Subcutaneous preadipocyte (primary cell): ENCODE measurements around the gene LCN12. TPM values are rescaled to one million over a fixed set of nuclear protein-coding genes. Genes with fewer than 3 reads are reported as not detected.

Experiments used
- total RNA-seq: library from RNA; depleted of rRNA; stranded (reverse); fragments of >200 nt; gene quantifications from 2 replicates; pipeline ENCODE4 v1.2.3, GENCODE V29; 2012

Gene LCN12, protein sequence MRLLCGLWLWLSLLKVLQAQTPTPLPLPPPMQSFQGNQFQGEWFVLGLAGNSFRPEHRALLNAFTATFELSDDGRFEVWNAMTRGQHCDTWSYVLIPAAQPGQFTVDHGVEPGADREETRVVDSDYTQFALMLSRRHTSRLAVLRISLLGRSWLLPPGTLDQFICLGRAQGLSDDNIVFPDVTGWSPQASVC
- total RNA-seq: not detected in 2 replicates

DNA sequence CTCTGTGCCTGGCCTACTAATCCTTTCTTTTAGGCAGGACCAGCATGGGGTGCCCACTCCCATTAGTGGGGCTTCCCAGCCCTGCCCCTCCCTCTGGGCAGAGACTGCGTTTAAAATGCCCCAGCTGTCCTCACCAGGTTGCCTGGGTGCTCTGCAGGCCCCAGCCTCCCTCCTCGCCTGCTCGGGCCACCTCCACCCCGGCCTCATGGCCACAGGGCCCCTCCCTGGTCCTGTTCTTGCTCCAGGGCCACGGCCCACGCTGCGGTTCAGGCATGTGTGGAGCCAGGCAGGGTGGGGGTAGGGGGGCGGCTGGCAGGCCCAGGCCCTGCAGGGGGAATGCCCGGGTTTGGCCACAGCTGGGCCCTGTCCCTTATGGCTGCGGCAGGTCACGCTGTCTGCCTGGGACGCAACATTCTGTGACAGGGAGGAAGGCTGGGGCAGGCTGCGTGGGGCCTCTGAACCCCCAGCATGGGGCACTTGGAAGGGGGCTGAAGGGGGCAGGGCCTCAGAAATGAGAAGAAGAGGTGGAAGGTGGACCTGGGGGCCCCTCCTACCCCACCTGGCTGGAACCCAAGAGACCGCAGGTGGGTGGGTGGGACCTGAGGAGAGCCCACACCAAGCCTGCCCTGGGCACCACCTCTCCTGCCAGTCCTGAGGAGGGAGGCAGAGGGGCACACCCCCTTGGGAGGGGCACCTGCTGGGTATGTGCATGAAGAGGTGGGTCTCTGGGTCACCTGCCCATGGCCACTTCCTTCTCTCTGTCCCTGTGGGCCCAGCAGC, at the start of gene LCN12:
TSS of gene LCN12 (plus strand) at position 733 of the 780 bp plus-strand sequence. CDS start 55 bp downstream, outside the sequence.

DNA sequence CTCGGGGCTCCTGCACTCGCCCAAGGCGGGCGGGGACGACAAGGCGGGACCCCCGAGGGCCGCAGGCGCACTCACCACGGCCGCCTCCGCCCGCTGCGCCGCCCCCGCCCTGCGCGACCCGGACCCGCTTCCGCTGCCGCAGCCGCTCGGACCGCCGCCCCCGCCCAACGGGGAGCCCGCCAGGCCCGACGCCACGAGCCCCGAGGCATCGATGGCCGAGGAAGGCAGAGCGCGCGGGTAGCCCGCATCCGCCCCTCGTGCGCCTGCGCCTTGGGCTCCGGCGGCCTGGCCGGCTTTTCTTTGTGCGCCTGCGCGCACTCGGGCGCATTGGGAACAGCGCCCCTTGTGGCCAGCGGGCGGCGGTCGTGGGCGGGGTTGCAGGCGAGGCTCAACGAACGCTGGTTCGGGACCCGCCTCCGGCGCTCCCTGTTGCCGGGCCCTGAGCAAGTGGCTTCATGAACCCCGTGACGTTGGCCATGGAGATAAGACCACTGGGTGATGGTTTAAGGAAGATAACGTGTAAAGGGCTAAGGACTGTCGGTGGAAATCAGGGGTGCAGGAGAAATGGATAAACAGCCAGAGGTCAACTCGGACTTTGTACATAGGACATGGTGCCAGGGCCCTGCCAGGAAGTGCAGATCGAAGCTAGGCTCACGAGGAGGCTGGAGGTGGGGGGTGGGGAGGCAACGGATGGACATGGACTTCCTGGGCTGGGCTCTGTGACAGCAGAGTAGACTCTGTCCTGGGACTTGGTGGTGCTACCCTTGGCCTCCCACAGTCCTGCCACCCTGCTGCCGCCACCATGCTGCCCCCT, 7.3 kb upstream of the LCN12 start, which contains the start of the genes C8G and FBXW5:
TSS of gene C8G (plus strand) at position 725 of the 814 bp plus-strand sequence. CDS start at position 803, 78 bp downstream.
TSS of gene FBXW5 (minus strand) at position 220 of the 814 bp plus-strand sequence. CDS start 655 bp downstream, outside the sequence.

DNA sequence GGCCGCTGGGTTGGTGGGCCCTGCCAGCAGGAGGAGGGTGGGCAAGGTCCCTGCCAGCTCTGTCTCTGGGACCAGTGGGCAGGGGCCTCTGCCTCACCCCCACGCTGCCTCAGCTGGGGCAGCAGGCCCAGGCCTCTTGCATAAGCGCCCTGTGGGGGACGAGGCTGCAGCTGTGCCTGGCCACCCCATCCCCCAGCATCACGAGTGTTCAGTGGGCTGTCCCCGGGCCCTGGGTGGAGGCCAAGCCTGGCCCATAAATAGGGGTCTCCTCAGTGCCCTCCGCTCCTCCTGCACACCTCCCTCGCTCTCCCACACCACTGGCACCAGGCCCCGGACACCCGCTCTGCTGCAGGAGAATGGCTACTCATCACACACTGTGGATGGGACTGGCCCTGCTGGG, 25.1 kb downstream of the LCN12 start, which contains the start of gene PTGDS:
TSS of gene PTGDS (plus strand) at position 282 of the 400 bp plus-strand sequence. CDS start at position 357, 75 bp downstream.

DNA sequence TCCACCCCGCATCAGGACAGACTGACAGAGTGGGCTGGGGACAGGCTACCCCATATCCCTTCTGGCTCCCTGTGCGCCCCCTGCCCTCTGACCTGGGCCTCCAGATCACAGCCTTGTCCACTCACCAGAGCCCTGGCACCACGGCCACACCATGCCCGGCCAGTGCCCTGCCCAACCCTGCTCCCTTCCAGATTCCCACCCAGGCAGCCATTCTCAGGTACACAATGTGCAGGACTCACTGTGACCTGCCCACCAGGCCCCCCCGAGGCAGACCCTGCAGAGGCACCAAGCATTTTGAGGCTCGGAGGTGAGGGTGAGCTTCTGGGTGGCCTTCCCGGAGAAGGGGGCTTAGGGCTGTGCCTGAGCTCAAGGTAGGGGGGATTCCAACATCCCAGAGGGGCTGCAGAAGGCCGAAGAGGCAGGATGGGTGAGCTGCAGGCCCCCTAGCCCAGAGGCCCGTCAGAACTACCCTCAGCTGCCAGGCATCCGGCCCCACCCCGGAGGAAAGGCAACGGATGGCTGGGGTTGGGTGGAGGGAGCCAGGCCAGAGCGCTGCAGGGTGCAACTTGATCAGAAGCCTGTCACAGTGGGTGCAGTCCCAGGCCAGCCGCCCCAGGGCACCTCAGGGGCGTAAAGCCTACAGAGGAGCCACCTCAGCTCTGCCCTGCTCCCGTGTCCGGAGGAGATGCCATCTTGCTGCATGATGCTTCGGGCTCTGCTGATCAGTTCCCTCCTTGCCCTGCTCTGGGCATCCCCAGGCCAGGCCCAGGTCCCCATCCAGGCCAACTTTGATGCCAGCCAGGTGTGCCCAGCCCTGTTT, 30.4 kb downstream of the LCN12 start, which contains the start of gene LCNL1:
TSS of gene LCNL1 (plus strand) at position 762 of the 820 bp plus-strand sequence. CDS start 594 bp downstream, outside the sequence.

DNA sequence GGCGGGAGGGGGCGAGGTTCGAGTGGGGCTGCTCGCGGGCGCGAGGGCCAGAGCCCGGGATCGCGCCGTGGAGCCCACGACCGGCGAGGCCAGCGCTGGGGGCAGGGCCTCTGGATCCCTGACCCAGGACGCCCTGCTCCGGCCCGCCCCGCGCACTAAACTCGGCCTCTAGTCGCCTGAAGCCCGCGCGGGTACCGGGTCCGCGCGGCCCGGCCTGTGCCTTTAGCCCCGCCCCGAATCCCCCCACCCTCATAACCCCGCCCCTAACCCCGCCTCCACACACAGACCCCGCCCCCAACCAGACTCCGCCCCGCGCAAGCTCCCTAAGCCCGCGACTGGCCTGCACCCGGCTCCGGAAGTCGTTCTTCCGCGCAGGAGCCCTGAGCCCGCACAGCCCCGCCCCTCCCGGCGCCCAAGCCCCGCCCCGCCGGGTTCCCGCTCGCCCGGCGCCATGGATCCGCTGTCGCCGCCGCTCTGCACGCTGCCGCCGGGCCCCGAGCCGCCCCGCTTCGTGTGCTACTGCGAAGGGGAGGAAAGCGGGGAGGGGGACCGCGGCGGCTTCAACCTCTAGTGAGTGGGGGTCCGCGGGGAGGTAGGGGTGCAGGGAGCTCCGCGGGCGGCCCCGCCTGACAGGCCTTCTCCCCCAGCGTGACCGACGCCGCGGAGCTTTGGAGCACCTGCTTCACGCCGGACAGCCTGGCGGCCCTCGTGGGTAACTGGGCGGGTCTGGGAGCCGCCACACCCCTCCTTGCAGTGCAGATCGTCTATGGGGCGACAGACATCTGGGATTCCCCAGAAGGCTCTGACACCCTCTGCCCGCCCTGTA, 40.1 kb downstream of the LCN12 start, which contains the start of gene PAXX:
TSS of gene PAXX (plus strand) at position 430 of the 826 bp plus-strand sequence. CDS start at position 452, 22 bp downstream.

DNA sequence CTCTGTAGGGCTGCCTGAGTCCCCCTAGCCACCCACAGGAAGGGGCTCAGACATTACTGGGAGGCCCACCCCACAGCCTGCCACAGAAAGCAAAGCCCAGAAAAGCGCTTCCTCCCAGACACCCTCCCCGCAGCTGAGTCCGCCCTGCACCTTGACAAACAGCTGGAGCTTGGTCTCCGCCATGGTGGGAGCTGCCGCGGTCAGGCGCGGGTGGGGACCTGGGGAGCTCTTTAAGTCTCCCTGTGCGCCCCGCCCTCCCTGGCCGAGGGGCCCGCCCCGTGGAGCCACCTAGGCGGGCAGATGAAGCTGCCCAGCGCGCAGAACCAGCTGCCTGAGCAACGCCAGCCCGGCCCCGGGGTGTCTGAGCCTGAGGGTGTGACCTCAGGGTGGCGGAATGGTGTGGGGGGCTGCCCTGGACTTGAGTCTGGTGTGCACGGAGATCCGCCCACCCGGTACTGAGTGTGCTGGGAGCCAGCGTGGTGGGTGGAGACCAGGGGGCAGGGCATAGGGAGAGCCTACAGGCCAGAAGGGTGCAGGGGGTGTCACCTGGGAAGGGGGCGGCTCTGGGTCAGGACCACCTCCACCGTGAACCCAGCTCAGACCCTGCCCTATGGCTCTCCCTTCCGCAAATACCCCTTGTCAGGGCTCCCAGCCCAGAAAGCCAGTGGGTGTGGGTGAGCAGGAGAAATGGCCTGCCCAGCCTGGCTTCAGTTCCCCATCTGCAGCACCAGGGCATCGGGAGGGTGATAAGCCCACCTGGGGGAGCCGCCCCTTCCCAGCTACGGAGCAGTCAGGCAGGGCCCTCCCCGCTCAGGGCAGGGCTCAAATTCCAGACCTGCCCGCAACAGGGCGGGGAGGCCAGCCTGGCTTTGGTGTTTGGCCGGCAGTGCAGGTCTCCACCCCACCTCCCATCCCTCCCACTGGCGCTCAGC, 44.6 kb downstream of the LCN12 start, which contains the start of gene CLIC3:
TSS of gene CLIC3 (minus strand) at position 208 of the 932 bp plus-strand sequence. CDS start at position 183, 25 bp downstream.

Other genes with a start within 250 kb of the LCN12 start
- under 0.01 TPM in 1 of 2 replicates, not detected in the other for gene DIPK1B, start 239.7 kb upstream of the LCN12 start, total RNA-seq
- under 0.01 TPM in 1 of 2 replicates, not detected in the other for gene LCN10, start 209.3 kb upstream of the LCN12 start, total RNA-seq
- gene LCN6, start 203.7 kb upstream of the LCN12 start, total RNA-seq: not detected in 2 replicates
- not detected in 2 replicates for gene LCN8, start 194.0 kb upstream of the LCN12 start, total RNA-seq
- not detected in 2 replicates for gene LCN15, start 187.8 kb upstream of the LCN12 start, total RNA-seq
- gene TMEM141, start 160.9 kb upstream of the LCN12 start, total RNA-seq: 31.3 and 40.8 TPM in 2 replicates
- gene CCDC183, start 155.9 kb upstream of the LCN12 start, total RNA-seq: 0.20 and 0.37 TPM in 2 replicates
- gene RABL6, start 144.3 kb upstream of the LCN12 start, total RNA-seq: 44.5 and 80.5 TPM in 2 replicates
- gene AJM1, start 109.8 kb upstream of the LCN12 start, total RNA-seq: 0.73 and 0.98 TPM in 2 replicates
- gene PHPT1, start 102.9 kb upstream of the LCN12 start, total RNA-seq: 44.0 and 77.5 TPM in 2 replicates
- gene MAMDC4, start 99.9 kb upstream of the LCN12 start, total RNA-seq: 0.73 and 1.8 TPM in 2 replicates
- gene EDF1, start 86.0 kb upstream of the LCN12 start, total RNA-seq: 107 and 187 TPM in 2 replicates
- gene TRAF2, start 65.8 kb upstream of the LCN12 start, total RNA-seq: 9.2 and 10.8 TPM in 2 replicates
- 125 TPM in 2 replicates for gene FBXW5, start 7.5 kb upstream of the LCN12 start, total RNA-seq
- gene C8G, start 7.0 kb upstream of the LCN12 start, total RNA-seq: not detected in 2 replicates
- 0.59 and 4.8 TPM in 2 replicates for gene PTGDS, start 25.2 kb downstream of the LCN12 start, total RNA-seq
- gene LCNL1, start 30.7 kb downstream of the LCN12 start, total RNA-seq: under 0.01 and 0.37 TPM in 2 replicates
- gene PAXX, start 40.1 kb downstream of the LCN12 start, total RNA-seq: 13.9 and 14.3 TPM in 2 replicates
- 0.20 and 0.73 TPM in 2 replicates for gene CLIC3, start 44.3 kb downstream of the LCN12 start, total RNA-seq
- 15.4 and 19.5 TPM in 2 replicates for gene ABCA2, start 76.0 kb downstream of the LCN12 start, total RNA-seq
- gene FUT7, start 79.8 kb downstream of the LCN12 start, total RNA-seq: not detected in 2 replicates
- 18.8 and 24.3 TPM in 2 replicates for gene NPDC1, start 93.9 kb downstream of the LCN12 start, total RNA-seq
- not detected in 2 replicates for gene ENTPD2, start 101.8 kb downstream of the LCN12 start, total RNA-seq
- gene SAPCD2, start 118.3 kb downstream of the LCN12 start, total RNA-seq: 6.6 and 8.2 TPM in 2 replicates
- gene UAP1L1, start 125.2 kb downstream of the LCN12 start, total RNA-seq: 12.1 and 18.8 TPM in 2 replicates
- 45.5 and 52.2 TPM in 2 replicates for gene MAN1B1, start 134.7 kb downstream of the LCN12 start, total RNA-seq
- 77.2 and 112 TPM in 2 replicates for gene DPP7, start 162.5 kb downstream of the LCN12 start, total RNA-seq
- gene GRIN1, start 186.9 kb downstream of the LCN12 start, total RNA-seq: not detected in 2 replicates
- not detected in 2 replicates for gene LRRC26, start 217.8 kb downstream of the LCN12 start, total RNA-seq
- 0.20 TPM in 1 of 2 replicates, not detected in the other for gene TMEM210, start 219.8 kb downstream of the LCN12 start, total RNA-seq
- gene ANAPC2, start 236.3 kb downstream of the LCN12 start, total RNA-seq: 23.5 and 28.7 TPM in 2 replicates
- gene SSNA1, start 236.4 kb downstream of the LCN12 start, total RNA-seq: 56.1 and 64.7 TPM in 2 replicates
- 6.2 and 11.9 TPM in 2 replicates for gene TPRN, start 248.5 kb downstream of the LCN12 start, total RNA-seq